NCI-H1417 treated with DMSO at 0.1 percent for 48 hours (cell line): ENCODE results near the gene LRIG3.
"Not testable (repeated sequence)": the region's sequence is repeated elsewhere in the genome, so short reads cannot be mapped to it uniquely, and the experiment has no call there.

Experiments used
- DNase-seq: peaks from one replicate; lab custom pipeline; 2025; lab: John Stamatoyannopoulos, UW

Gene LRIG3

GRCh38 chr12:58930770-58931324, 10.5 kb upstream of the LRIG3 start:
- no peak for DNase-seq

GRCh38 chr12:58927120-58927519, 6.8 kb upstream of the LRIG3 start:
- DNase-seq = no peak

GRCh38 chr12:58926586-58926985, 6.3 kb upstream of the LRIG3 start:
- DNase-seq = no peak

GRCh38 chr12:58925751-58926150, 5.4 kb upstream of the LRIG3 start:
- no peak for DNase-seq

GRCh38 chr12:58925111-58925611, 4.9 kb upstream of the LRIG3 start:
- no peak for DNase-seq

- no peak for DNase-seq
Measured at GRCh38 chr12:58924652-58925051, 4.3 kb upstream of the LRIG3 start.

GRCh38 chr12:58923781-58924180, 3.5 kb upstream of the LRIG3 start:
- DNase-seq = no peak

- no peak for DNase-seq
Measured at GRCh38 chr12:58922849-58923248, 2.5 kb upstream of the LRIG3 start.

GRCh38 chr12:58920961-58921861, 907 bp upstream of the LRIG3 start:
- DNase-seq = no peak

GRCh38 chr12:58919231-58920101, 838 bp downstream of the LRIG3 start:
- DNase-seq = no peak

GRCh38 chr12:58918469-58918844, 1.8 kb downstream of the LRIG3 start:
- DNase-seq = no peak

- DNase-seq = peak; percentile 32
Measured at GRCh38 chr12:58917699-58918468, 2.4 kb downstream of the LRIG3 start.

- no peak for DNase-seq
Measured at GRCh38 chr12:58916921-58917511, 3.3 kb downstream of the LRIG3 start.

GRCh38 chr12:58916161-58916621, 4.1 kb downstream of the LRIG3 start:
- DNase-seq = no peak

- DNase-seq = peak; percentile 56
Measured at GRCh38 chr12:58915634-58916033, 4.7 kb downstream of the LRIG3 start.

- no peak for DNase-seq
Measured at GRCh38 chr12:58915037-58915436, 5.3 kb downstream of the LRIG3 start.

GRCh38 chr12:58914457-58914856, 5.8 kb downstream of the LRIG3 start:
- DNase-seq = no peak

GRCh38 chr12:58907391-58907790, 12.9 kb downstream of the LRIG3 start:
- DNase-seq = no peak

GRCh38 chr12:58906917-58907316, 13.4 kb downstream of the LRIG3 start:
- no peak for DNase-seq

GRCh38 chr12:58905422-58905821, 14.9 kb downstream of the LRIG3 start:
- no peak for DNase-seq

GRCh38 chr12:58902726-58903125, 17.6 kb downstream of the LRIG3 start:
- not testable (repeated sequence) for DNase-seq
